Left ventricle myocardium inferior (tissue), 1 donor: Measurements from ENCODE around the gene PARD6G. TPM values are rescaled to one million over a fixed set of nuclear protein-coding genes. Genes with fewer than 3 reads are reported as not detected.

Source experiments
- DNase-seq: peaks from one replicate; pipeline ENCODE4 v3.0.0-alpha.2; 2020
- H3K27ac ChIP-seq: fragments of 200-600 bp; replicated peaks from 2 replicates; pipeline ENCODE4 v1.8.0; 2021
- H3K27me3 ChIP-seq: fragments of 200-600 bp; 2 replicates; pipeline ENCODE4 v1.8.0; 2021; ENCODE audit warnings: low read depth
- H3K36me3 ChIP-seq: fragments of 200-600 bp; 2 replicates; pipeline ENCODE4 v1.8.0; 2021
- H3K4me1 ChIP-seq: fragments of 200-600 bp; 2 replicates; pipeline ENCODE4 v1.8.0; 2021
- H3K4me3 ChIP-seq: fragments of 200-600 bp; 2 replicates; pipeline ENCODE4 v1.8.0; 2021; ENCODE audit warnings: mild to moderate bottlenecking, moderate library complexity
- H3K9me3 ChIP-seq: fragments of 200-600 bp; replicated peaks from 2 replicates; pipeline ENCODE4 v1.8.0; 2021
- CTCF ChIP-seq: fragments of 200-600 bp; IDR thresholded peaks from 2 replicates; pipeline ENCODE4 v1.8.0; 2021; ENCODE audit warnings: antibody characterized with exemption, mild to moderate bottlenecking, borderline replicate concordance
- intact Hi-C: fragments of 100-400 bp; cut with micrococcal nuclease; formaldehyde crosslinking; loops from one replicate; pipeline ENCODE4 v1.11.0; 2022
- total RNA-seq: library from RNA; stranded (reverse); fragmentation: NEBNext Ultra II Directional; extraction: Animal tissue kit (Norgen Biotek cat#: 25700); gene quantifications from one replicate; pipeline ENCODE4 v1.2.1, GENCODE V29; 2021
- donor health status: DM: no; HTN: yes; CAD: no; lungs with severe emphysema.

Gene PARD6G
- total RNA-seq, 1 donor from 2014 or later, result 2.0 TPM

- no peak for DNase-seq
- Histone ChIP-seq H3K4me3 (no peak overlapping the region), H3K4me1 (no peaks in the 10 kb centered on the region), H3K36me3 (no peaks in the 10 kb centered on the region), H3K27ac (no peak overlapping the region), H3K9me3 (no peaks in the 10 kb centered on the region), H3K27me3 (peaks cover 9% of the 10 kb centered on the region)
- intact Hi-C loops, result no loop called here
- no peak for TF ChIP-seq CTCF
Measured at GRCh38 chr18:80254971-80255500, 7.7 kb upstream of the PARD6G start.

- no peak for TF ChIP-seq CTCF
- Histone ChIP-seq H3K27me3 (peaks cover 9% of the 10 kb centered on the region), H3K9me3 (no peaks in the 10 kb centered on the region), H3K4me3 (no peak overlapping the region), H3K4me1 (no peaks in the 10 kb centered on the region), H3K27ac (no peak overlapping the region), H3K36me3 (no peaks in the 10 kb centered on the region)
- no peak for DNase-seq
- intact Hi-C loops, result no loop called here
Measured at GRCh38 chr18:80253871-80254492, 6.7 kb upstream of the PARD6G start.

- intact Hi-C loops, result no loop called here
- Histone ChIP-seq H3K27me3 (peaks cover 9% of the 10 kb centered on the region), H3K4me1 (no peaks in the 10 kb centered on the region), H3K27ac (no peak overlapping the region), H3K9me3 (no peaks in the 10 kb centered on the region), H3K4me3 (no peak overlapping the region), H3K36me3 (no peaks in the 10 kb centered on the region)
- no peak for DNase-seq
- no peak for TF ChIP-seq CTCF
Measured at GRCh38 chr18:80253236-80253635, 5.9 kb upstream of the PARD6G start.

GRCh38 chr18:80252136-80252535 is 4.8 kb upstream of the PARD6G start:
- Histone ChIP-seq H3K27ac (no peak overlapping the region), H3K27me3 (peaks cover 10% of the 10 kb centered on the region), H3K36me3 (no peaks in the 10 kb centered on the region), H3K4me3 (no peak overlapping the region), H3K4me1 (peaks cover 6% of the 10 kb centered on the region), H3K9me3 (no peaks in the 10 kb centered on the region)
- no peak for DNase-seq
- intact Hi-C loops, result no loop called here
- no peak for TF ChIP-seq CTCF

GRCh38 chr18:80251700-80252099 is 4.4 kb upstream of the PARD6G start:
- Histone ChIP-seq H3K4me1 (peaks cover 10% of the 10 kb centered on the region), H3K9me3 (no peaks in the 10 kb centered on the region), H3K27ac (no peak overlapping the region), H3K4me3 (no peak overlapping the region), H3K27me3 (peaks cover 14% of the 10 kb centered on the region), H3K36me3 (no peaks in the 10 kb centered on the region)
- intact Hi-C loops, result no loop called here
- no peak for TF ChIP-seq CTCF
- DNase-seq, result no peak
